ENCODE results near the gene B3GAT1. TPM values are rescaled to one million over a fixed set of nuclear protein-coding genes. Genes with fewer than 3 reads are reported as not detected.

Gene B3GAT1
- total RNA-seq, 2 experiments from 2014 or later, result 0.14 to 0.22 TPM

- intact Hi-C loops (cut with DNase I, micrococcal nuclease), result no loop called here
- peaks cover 20% of the 10 kb centered on the region for H3K4me1 Mint-ChIP-seq (ENCODE audit: low read depth)
- H3K27me3 Mint-ChIP-seq, result peaks cover 64% of the 10 kb centered on the region
- peaks cover 37 to 57% of the 10 kb centered on the region in 2 experiments for H3K27me3 ChIP-seq (ENCODE audit: control insufficient read depth in 1 of 2, insufficient read depth in 2 of 2, low read length in 2 of 2)
- no peak overlapping the region for H3K4me3 ChIP-seq (ENCODE audit: low read length)
- ChIA-PET CTCF (no interaction called here), POLR2A (no interaction called here)
- no peak overlapping the region for H3K27ac Mint-ChIP-seq
- no peaks in the 10 kb centered on the region for H3K9me3 Mint-ChIP-seq
- no peak overlapping the region for H3K4me3 Mint-ChIP-seq
- ATAC-seq (ENCODE audit: poor library complexity), result no peak
- no peaks in the 10 kb centered on the region for H3K36me3 ChIP-seq (ENCODE audit: insufficient read depth, low read length)
- no peak for DNase-seq
- peaks cover 18% of the 10 kb centered on the region for H3K4me1 ChIP-seq (ENCODE audit: insufficient read depth, low read length)
- no peaks in the 10 kb centered on the region for H3K36me3 Mint-ChIP-seq (ENCODE audit: low read depth)
- H3K9me3 ChIP-seq (ENCODE audit: control insufficient read depth in 1 of 2, insufficient read depth in 1 of 2, low read length in 2 of 2), result peaks cover 0 to 17% of the 10 kb centered on the region in 2 experiments
- no peak overlapping the region for H3K27ac ChIP-seq (ENCODE audit: low read depth in 1 of 2, low read length in 2 of 2)
- no peak for TF ChIP-seq CTCF (IDR thresholded peaks at IDR 0.05)
These were observed 4.1 kb downstream of the B3GAT1 start for GRCh38 chr11:134407923-134408322.

DNA sequence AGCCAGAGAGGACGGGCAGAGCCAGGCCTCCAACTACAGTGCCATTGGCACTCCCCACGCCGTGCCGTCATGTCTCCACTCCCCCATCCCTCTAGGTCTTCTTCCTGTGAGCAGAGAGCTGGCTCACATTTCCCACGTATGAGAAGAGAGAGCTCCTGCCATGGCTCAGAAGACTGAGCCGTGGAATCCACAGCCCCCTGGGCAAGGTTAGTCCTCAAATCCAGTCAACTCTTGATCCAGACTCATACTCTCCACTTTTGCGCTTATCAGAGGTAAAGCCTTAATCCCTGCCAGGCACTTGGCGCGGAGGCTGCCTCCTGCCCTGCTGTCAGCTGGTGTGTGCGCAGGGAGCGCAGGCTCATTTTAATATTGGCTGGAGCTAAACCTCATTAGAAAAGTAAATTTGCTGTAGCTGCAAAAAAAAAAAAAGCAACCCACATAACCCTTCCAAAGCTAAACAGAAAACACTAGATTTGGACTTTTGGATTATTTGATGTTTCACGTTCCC lies 4.7 kb downstream of the B3GAT1 start:
- Mint-ChIP-seq H3K36me3 (ENCODE audit: low read depth) (no peaks in the 10 kb centered on the region), H3K4me3 (no peak overlapping the region), H3K9me3 (no peaks in the 10 kb centered on the region), H3K27me3 (peaks cover 63% of the 10 kb centered on the region), H3K4me1 (ENCODE audit: low read depth) (peaks cover 18% of the 10 kb centered on the region), H3K27ac (no peak overlapping the region)
- peaks cover 0 to 18% of the 10 kb centered on the region in 2 experiments for H3K9me3 ChIP-seq (ENCODE audit: control insufficient read depth in 1 of 2, insufficient read depth in 1 of 2, low read length in 2 of 2)
- ChIA-PET POLR2A (no interaction called here), CTCF (no interaction called here)
- H3K27ac ChIP-seq (ENCODE audit: low read depth in 1 of 2, low read length in 2 of 2), result no peak overlapping the region
- no peak overlapping the region for H3K4me3 ChIP-seq (ENCODE audit: low read length)
- DNase-seq (no peak), ATAC-seq (ENCODE audit: poor library complexity) (no peak)
- intact Hi-C loops (cut with DNase I, micrococcal nuclease), result no loop called here
- no peaks in the 10 kb centered on the region for H3K36me3 ChIP-seq (ENCODE audit: insufficient read depth, low read length)
- no peak for TF ChIP-seq CTCF (IDR thresholded peaks at IDR 0.05)
- peaks cover 13% of the 10 kb centered on the region for H3K4me1 ChIP-seq (ENCODE audit: insufficient read depth, low read length)
- peaks cover 34 to 52% of the 10 kb centered on the region in 2 experiments for H3K27me3 ChIP-seq (ENCODE audit: control insufficient read depth in 1 of 2, insufficient read depth in 2 of 2, low read length in 2 of 2)

DNA sequence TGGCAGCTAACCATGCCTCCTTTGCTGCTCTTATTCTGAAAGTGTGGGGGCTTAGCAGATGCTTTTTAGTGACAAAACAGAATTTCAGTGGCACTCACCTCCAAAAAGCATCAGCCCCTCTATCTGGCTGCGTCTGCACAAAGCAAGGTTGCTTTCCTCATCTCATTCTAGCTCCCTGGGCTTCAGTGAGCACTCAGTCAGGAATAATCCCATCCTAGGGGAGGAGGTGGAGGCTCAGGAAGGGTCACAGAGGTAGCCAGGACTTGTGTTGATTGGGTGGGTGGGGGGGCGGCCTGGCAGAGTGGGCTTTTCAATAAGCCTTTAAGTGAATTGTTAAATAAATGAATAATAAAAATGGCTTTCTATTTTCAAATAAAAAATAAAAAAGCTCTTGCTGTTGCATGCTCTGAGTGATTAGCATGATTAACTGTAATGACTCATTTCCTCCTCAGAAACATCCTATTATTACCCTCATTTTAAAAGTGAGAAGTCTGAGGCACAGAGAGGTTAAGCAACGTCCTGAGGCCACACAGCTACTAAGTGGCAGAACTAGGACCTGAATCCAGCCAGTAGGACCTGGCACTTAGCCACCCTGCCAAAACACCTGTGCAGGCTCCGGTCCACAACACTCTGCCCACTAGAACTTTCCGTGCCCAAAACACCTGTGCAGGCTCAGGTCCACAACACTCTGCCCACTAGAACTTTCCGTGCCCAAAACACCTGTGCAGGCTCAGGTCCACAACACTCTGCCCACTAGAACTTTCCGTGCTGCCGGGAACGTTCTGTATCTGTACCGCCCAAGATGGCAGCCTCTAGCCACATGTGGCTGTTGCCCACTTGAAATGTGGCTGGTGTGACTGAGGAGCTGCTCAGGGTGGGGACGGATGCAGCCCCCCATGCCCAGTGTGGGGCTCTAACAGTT lies 5.5 kb downstream of the B3GAT1 start:
- Mint-ChIP-seq H3K36me3 (ENCODE audit: low read depth) (no peaks in the 10 kb centered on the region), H3K4me1 (ENCODE audit: low read depth) (peaks cover 18% of the 10 kb centered on the region), H3K4me3 (no peak overlapping the region), H3K27me3 (peaks cover 63% of the 10 kb centered on the region), H3K27ac (no peak overlapping the region), H3K9me3 (no peaks in the 10 kb centered on the region)
- Histone ChIP-seq H3K9me3 (ENCODE audit: control insufficient read depth in 1 of 2, insufficient read depth in 1 of 2, low read length in 2 of 2) (peaks cover 0 to 18% of the 10 kb centered on the region in 2 experiments), H3K27me3 (ENCODE audit: control insufficient read depth in 1 of 2, insufficient read depth in 2 of 2, low read length in 2 of 2) (peaks cover 36 to 51% of the 10 kb centered on the region in 2 experiments), H3K36me3 (ENCODE audit: insufficient read depth, low read length) (no peaks in the 10 kb centered on the region), H3K4me3 (ENCODE audit: low read length) (no peak overlapping the region), H3K4me1 (ENCODE audit: insufficient read depth, low read length) (peaks cover 12% of the 10 kb centered on the region), H3K27ac (ENCODE audit: low read depth in 1 of 2, low read length in 2 of 2) (no peak overlapping the region)
- intact Hi-C loops (cut with DNase I, micrococcal nuclease), result no loop called here
- ATAC-seq (ENCODE audit: poor library complexity) (no peak), DNase-seq (peak in 1 of 14 experiments; percentile 36)
- ChIA-PET CTCF (no interaction called here), POLR2A (no interaction called here)
- TF ChIP-seq CTCF (IDR thresholded peaks at IDR 0.05), result no peak
